Brain pericyte (primary cell): ENCODE results near the gene GTF2IRD2.
"Not testable (repeated sequence)": the region's sequence is repeated elsewhere in the genome, so short reads cannot be mapped to it uniquely, and the experiment has no call there.

Experiments used
- DNase-seq: peaks from one replicate; pipeline ENCODE4 v3.0.0-alpha.2; 2012; ENCODE audit warnings: low read depth, low spot score

The GTF2IRD2 gene

GRCh38 chr7:74850833-74851721 lies at the start of gene GTF2IRD2:
TSS of gene GTF2IRD2 (minus strand) at chr7:74851605. CDS start at chr7:74836378, 15,227 bp downstream.
- DNase-seq = not testable (repeated sequence)

GRCh38 chr7:74890158-74891123 lies 39.0 kb upstream of the GTF2IRD2 start:
- DNase-seq = peak; percentile 18

- not testable (repeated sequence) for DNase-seq
Measured at GRCh38 chr7:74889518-74890129, 38.2 kb upstream of the GTF2IRD2 start.

GRCh38 chr7:74885295-74885694 lies 33.9 kb upstream of the GTF2IRD2 start:
- DNase-seq = not testable (repeated sequence)

- not testable (repeated sequence) for DNase-seq
Measured at GRCh38 chr7:74882110-74882509, 30.7 kb upstream of the GTF2IRD2 start.

- DNase-seq = not testable (repeated sequence)
Measured at GRCh38 chr7:74874748-74875512, 23.5 kb upstream of the GTF2IRD2 start.

- not testable (repeated sequence) for DNase-seq
Measured at GRCh38 chr7:74874104-74874747, 22.8 kb upstream of the GTF2IRD2 start.

GRCh38 chr7:74872542-74872941 lies 21.1 kb upstream of the GTF2IRD2 start:
- not testable (repeated sequence) for DNase-seq

GRCh38 chr7:74865777-74866176 lies 14.4 kb upstream of the GTF2IRD2 start:
- DNase-seq = not testable (repeated sequence)

GRCh38 chr7:74849853-74850252 lies 1.6 kb downstream of the GTF2IRD2 start:
- DNase-seq = not testable (repeated sequence)

GRCh38 chr7:74830411-74830810 lies 21.0 kb downstream of the GTF2IRD2 start:
- not testable (repeated sequence) for DNase-seq

- not testable (repeated sequence) for DNase-seq
Measured at GRCh38 chr7:74829959-74830358, 21.4 kb downstream of the GTF2IRD2 start.

GRCh38 chr7:74821259-74821658 lies 30.1 kb downstream of the GTF2IRD2 start:
- DNase-seq = not testable (repeated sequence)

GRCh38 chr7:74820146-74820805 lies 31.1 kb downstream of the GTF2IRD2 start:
- not testable (repeated sequence) for DNase-seq

GRCh38 chr7:74815882-74816281 lies 35.5 kb downstream of the GTF2IRD2 start:
- not testable (repeated sequence) for DNase-seq

- DNase-seq = not testable (repeated sequence)
Measured at GRCh38 chr7:74798644-74799043, 52.8 kb downstream of the GTF2IRD2 start.

GRCh38 chr7:74797848-74798622 lies 53.4 kb downstream of the GTF2IRD2 start:
- not testable (repeated sequence) for DNase-seq

- DNase-seq = not testable (repeated sequence)
Measured at GRCh38 chr7:74789200-74789736, 62.1 kb downstream of the GTF2IRD2 start.
